H1 (cell line): Measurements from ENCODE around the gene SLC1A7. TPM values are rescaled to one million over a fixed set of nuclear protein-coding genes. Genes with fewer than 3 reads are reported as not detected.
A peak's percentile ranks its signal among the peaks of the same experiment; 100 is the strongest.

ENCODE experiments used
- ATF2 ChIP-seq: IDR thresholded peaks from 2 replicates; pipeline ENCODE4 v1.6.1; 2012; ENCODE audit warnings: low read length, inconsistent platforms
- CEBPB ChIP-seq: IDR thresholded peaks from 2 replicates; pipeline ENCODE4 v1.6.1; 2012; ENCODE audit warnings: low read depth, low read length
- polyA plus RNA-seq, 7 experiments: library from polyadenylated mRNA; depleted of rRNA in 3 of 7; stranded (reverse) in 5 of 7; unstranded in 2 of 7; fragments of >200 nt in 5 of 7; fragments of 200-250 nt in 2 of 7; gene quantifications; 1 replicate in 5 of 7; 2 replicates in 1 of 7; 4 replicates in 1 of 7; pipeline versions ENCODE4 v1.2.1 to v1.2.3, GENCODE V29; 2011 to 2013; ENCODE audit warnings: missing spikeins in 2 of 7, mixed read lengths in 2 of 7
- total RNA-seq: library from RNA; stranded (reverse); fragmentation: NEBNext Ultra II Directional; extraction: Animal tissue kit (Norgen Biotek cat#: 25700); gene quantifications from 2 replicates; pipeline ENCODE4 v1.2.1, GENCODE V29; 2021

SLC1A7 gene
- total and polyA plus RNA-seq, 2 of the 8 experiments (the other 6 are each of a cell fraction or from before 2014, with no cell fraction given) = not detected

GRCh38 chr1:53061123-53061858, 81.1 kb downstream of the SLC1A7 start (continued):
- no peak for TF ChIP-seq ATF2
- TF ChIP-seq CEBPB = peak; percentile 71; the same call in 1 of the 2 replicates
